NCI-H2227 treated with DMSO at 0.1 percent for 48 hours (cell line): ENCODE measurements around the gene HOGA1.
"Not testable (repeated sequence)": the region's sequence is repeated elsewhere in the genome, so short reads cannot be mapped to it uniquely, and the experiment has no call there.

ENCODE experiments used
- DNase-seq: peaks from one replicate; lab custom pipeline; 2025; lab: John Stamatoyannopoulos, UW

The HOGA1 gene

DNA sequence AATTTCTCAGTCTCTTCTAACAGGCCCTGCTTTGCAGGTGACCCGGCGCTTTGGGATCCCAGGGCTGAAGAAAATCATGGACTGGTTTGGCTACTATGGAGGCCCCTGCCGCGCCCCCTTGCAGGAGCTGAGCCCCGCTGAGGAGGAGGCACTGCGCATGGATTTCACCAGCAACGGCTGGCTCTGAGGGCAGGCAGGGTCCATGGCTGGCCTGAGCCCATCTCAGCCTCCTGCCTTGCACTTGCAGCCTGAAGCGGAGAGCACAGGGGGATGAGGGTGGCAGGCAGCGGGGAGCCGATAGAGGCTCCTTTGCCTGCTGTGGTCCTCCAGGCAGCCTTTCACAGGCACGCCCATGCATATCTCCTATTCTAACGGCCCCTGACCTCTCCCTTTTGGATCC, 27.3 kb downstream of the HOGA1 start:
- DNase-seq: no peak

DNA sequence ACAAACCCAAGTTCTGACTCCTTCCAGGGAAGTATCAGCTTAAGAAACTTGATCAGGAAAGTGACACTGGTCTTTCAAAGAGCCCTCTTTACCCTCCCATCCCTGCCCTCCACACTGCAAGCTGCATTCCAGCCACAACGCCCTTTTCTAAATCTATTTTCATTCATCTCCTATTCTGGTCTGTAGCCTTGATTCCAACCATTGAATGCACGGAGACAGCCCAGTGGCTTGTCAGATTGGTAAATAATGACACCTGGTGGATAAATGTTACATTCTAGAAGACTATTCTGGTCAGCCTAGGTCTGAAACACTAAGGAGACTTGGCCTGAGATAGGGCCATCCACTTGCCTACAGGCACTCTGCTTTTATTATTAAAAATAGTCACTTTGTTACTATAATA, 28.2 kb downstream of the HOGA1 start:
- peak; percentile 9 for DNase-seq

DNA sequence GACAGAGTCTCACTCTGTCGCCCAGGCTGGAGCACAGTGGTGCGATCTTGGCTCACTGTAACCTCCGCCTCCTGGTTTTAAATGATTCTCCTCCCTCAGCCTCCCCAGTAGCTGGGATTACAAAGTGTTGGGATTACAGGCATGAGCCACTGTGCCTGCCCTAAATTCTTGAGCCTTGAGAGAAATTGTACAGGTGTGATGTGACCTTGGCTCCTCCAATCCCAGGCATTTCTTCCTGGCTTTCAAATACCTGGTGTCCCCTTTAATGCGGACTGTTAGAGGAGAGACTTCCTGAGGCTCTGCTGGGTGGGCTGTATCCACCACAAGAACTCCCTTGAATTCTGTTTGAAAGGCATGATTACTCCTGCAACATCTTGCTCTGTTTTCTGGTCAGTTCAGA, 34.1 kb downstream of the HOGA1 start:
- no peak for DNase-seq

DNA sequence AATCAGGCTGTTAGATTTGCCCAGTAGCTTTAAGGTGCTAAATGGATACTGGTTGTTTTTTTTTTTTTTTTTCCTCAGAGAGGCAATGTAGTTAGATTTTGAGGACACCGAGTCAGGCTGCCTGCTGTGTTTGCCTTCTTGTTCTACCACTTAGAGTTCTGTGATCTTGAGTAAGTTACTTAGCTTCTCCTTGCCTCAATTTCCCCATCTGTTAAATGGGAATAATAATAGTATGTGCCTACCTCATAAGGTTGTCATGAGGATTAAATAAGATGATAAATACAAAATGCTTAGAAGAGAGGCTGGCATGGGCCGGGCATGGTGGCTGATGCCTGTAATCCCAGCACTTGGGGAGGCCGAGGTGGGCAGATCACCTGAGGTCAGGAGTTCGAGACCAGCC, 34.5 kb downstream of the HOGA1 start:
- DNase-seq: no peak

DNA sequence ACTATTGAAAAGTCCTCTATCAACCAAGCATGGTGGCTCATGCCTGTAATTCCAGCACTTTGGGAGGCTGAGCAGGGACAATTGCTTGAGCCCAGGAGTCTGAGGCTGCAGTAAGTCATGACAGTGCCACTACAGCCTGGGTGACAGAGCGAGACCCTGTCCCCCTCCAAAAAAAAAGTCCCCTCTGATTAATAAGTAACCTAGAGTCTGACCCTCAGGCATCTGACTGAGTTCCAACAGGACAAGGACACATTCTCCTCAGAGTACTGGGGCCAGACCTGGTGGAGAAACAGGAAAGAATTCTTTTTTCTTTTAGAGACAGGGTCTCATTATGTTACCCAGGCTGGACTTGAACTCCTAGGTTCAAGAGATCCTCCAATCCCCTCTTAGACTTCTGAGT, 39.1 kb downstream of the HOGA1 start:
- no peak for DNase-seq

DNA sequence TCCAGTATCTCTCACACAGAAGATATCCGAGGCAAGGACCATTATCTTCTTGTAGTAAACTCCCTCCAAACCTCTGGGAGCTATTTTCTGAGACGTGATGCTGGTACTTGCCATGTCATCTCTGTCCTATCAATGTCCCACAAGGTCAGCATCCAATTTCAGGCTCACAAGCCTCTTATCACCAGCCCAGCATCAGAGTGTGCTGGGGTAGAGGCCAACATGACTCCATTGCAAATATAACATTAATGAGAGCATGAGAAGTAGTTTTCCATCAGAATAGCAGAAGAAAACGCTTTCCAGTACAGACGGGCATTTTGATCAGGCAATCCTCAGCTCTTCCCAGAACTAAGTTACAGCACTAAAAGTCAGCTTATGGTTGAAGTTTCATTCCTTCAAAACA, 43.5 kb downstream of the HOGA1 start:
- DNase-seq: no peak

DNA sequence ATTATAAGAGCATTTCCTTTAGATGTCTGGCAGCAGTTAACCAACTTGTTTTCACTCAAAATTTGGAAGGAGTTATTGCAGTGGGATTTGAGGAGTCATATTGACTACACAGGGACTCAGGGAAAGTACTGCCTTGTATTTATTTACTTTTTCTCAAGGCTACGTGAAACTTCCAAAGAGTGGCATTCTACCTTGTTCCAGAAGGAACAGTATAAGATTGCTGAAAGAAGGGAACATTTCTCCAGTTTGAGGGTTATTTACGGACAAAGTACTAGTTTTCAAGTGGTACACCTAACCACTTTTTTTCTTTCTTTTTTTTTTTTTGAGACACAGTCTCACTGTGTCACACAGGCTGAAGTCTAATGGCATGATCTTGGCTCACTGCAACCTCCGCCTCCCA, 44.0 kb downstream of the HOGA1 start:
- DNase-seq: no peak

DNA sequence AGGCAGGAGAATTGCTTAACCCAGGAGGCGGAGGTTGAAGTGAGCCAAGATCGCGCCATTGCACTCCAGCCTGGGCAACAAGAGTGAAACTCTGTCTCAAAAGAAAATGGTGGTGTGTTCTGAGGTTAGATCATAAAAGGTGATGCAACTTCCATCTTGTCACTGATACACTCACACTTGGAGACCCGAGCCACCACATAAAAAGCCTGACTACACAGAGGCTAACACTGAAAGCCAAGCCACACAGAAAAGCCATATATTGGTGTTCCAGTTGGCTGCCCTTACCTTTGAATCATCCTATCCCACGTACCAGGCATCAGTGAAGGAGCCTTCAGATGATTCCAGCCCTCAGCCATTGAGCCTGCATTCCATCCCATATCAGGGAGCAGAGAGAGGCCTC, 45.1 kb downstream of the HOGA1 start:
- DNase-seq: no peak

DNA sequence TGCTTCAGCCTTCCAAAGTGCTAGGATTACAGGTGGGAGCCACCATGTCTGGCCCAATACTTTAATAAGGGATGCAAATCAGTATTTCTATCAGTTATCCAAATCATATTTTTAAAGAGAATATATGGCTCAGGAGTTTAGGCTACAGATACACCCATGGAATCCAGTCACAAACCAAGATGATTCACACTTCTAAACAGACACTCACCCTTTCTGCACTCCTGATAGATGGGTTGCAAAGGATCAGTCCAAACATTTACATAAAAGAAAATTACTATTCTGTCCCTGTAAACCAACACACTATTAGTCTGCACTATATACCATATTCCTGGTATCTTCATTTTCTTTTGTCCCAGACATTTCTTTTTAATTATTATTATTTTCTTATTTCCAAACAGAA, 46.9 kb downstream of the HOGA1 start:
- no peak for DNase-seq

DNA sequence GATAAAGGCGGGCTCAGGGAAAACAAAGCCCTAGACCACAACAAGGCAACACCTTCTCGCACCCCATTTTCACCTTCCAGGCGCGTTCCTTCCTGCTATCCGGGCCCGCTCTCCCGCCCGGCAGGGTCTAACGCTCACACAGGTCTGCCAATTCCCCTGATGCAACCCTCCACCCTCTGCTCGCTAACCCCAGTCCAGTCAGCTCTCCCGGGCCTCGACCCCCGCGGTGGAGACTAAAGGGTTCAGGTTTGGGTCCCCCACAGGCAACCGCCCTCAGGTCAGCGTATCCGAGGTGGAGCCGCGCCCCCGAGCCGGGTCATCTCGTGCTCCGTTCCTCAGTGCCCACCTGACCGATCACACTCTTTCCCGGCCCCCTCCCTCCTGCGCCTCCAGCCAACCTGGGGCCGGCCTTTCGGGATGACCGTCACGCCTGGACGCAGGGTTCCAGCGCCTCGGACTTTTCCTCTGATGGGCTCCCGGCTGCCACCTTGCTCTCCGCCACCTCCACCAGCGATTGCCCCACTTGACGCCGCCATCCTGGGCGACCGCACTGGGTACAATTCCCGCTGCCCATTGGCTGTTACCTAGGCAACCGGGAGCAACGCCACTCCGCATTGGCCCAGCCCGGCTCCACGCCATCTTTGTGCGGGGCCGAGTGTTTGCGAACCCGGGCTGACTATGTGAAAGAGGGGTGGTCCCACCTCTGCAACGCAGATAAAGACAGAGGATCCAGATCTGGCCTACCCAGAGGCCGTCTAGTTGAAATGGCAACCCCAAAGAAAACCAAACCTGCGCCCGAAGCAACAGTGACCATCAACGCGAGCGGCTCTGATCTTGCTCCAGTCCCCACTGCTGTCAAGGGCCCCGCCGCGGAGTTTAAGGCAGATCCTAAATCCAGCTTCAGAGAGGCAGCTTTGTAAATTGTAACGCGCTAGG, 49.0 kb downstream of the HOGA1 start, which contains the start of gene MORN4:
MORN4 (minus strand) TSS at position 552 of the 936 bp plus-strand sequence. CDS start 13,847 bp downstream, outside the sequence.
- DNase-seq: peak; percentile 91

DNA sequence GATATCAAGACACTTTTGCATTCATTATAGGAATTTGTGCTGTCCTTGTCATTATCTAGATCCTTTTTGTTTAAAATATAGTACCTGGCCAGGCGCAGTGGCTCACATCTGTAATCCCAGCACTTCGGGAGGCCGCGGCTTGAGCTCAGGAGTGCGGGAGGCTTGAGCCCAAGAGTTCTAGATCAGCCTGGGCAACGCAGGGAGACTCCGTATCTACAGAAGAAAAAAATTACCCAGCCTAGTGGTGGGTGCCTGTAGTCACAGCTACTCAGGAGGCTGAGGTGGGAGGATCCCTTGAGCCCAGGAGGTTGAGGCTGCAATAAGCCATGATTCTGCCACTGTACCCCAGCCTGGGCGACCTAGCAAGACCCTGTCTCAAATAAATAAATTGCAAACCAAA, 49.7 kb downstream of the HOGA1 start:
- DNase-seq: no peak

DNA sequence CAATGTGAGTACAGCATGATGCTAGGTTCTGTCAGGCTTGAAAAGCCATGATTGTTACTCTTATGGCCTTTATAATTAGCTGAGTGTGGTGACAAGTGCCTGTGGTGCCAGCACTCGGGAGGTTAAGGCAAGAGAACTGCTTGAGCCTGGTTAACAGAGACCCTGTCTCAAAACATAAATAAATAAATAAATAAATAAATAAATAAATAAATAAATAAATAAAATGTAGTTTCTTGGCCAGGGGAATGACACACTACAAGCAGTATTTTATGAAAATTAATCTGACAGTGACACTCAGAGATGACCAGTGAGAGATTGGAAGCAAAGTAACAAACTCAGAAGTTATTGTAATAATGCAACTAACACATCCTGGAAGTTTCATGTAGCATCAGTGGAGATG, 51.4 kb downstream of the HOGA1 start:
- no peak for DNase-seq

DNA sequence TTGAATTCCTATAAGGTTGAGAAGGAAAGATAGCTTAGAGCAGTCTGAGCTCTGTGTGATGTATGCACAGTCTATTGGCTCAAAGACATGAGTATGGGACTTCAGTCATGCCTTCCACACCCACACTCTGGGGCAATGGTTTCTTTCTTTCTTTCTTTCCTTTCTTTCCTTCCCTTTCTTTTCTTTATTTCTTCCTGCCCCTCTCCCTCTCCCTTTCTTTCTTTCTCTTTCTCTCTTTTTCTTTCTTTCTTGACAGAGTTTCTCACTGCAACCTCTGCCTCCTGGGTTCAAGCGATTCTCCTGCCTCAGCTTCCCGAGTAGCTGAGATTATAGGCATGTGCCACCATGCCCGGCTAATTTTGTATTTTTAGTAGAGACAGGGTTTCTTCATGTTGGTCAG, 54.9 kb downstream of the HOGA1 start:
- DNase-seq: not testable (repeated sequence)

DNA sequence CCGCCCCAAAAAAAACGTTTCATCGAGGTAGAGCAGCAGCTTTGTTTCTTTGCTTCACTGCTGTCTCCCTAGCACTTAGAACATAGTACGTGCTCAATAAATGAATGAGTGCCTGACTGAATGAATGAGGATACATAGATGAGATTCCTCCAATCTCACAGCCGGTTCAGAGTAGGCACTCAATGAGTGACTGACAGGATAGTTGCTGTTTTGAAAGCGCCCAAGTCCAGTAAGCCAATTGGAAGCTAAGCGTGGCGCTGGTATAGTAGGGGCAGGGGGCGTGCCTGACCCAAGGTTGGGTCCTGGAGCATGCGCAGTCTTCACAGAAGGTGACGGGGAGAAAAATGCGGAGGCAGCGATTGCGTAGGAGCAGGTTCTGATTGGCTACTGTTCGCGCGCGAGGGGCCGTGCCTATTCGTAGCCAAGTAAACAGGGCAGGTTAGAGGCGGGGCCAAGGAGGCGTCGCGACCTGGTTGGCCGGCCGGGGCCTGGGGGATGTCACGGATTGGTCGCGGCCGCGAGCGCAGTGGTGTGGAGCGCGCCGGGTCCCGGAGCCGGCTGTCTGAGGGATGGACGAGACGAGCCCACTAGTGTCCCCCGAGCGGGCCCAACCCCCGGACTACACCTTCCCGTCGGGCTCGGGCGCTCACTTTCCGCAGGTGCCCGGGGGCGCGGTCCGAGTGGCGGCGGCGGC, 56.1 kb downstream of the HOGA1 start, which contains the start of gene PI4K2A:
PI4K2A (plus strand) TSS at position 498 of the 694 bp plus-strand sequence; CDS start at position 570, 72 bp downstream.
- peak; percentile 96 for DNase-seq

DNA sequence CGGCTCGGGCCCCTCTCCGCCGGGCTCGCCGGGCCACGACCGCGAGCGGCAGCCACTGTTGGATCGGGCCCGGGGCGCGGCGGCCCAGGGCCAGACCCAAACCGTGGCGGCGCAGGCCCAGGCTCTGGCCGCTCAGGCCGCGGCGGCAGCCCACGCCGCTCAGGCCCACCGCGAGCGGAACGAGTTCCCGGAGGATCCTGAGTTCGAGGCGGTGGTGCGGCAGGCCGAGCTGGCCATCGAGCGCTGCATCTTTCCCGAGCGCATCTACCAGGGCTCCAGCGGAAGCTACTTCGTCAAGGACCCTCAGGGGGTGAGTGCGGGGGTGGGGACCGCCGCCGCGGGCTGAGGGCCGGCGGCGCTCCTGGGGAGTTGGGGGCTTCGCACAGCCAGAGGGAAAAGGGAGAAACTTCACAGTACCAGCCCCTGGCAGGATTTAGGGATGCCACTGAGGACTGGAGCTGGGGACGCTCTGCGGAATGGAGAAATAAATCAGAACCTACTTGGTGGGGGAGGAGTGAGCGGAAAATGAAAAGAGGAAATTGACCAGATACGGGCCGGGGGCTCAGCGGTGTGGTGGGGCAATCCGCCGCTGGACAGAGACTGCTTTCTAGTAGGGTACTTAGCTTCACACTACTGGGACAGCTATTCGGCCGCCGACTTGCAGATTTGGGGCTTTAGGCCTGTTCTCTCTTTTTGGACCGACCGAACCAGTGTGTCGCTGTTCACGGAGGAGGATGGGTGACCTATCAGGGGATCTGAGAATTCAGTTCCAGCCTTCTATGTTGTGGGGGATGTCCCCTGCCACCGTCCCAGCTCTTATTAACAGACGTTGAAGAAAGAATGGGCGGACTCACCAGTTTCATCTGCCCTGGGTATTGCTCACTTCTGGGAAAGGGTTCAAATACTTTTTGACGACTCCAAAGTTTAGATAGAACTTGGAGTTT, 57.0 kb downstream of the HOGA1 start:
- no peak for DNase-seq

DNA sequence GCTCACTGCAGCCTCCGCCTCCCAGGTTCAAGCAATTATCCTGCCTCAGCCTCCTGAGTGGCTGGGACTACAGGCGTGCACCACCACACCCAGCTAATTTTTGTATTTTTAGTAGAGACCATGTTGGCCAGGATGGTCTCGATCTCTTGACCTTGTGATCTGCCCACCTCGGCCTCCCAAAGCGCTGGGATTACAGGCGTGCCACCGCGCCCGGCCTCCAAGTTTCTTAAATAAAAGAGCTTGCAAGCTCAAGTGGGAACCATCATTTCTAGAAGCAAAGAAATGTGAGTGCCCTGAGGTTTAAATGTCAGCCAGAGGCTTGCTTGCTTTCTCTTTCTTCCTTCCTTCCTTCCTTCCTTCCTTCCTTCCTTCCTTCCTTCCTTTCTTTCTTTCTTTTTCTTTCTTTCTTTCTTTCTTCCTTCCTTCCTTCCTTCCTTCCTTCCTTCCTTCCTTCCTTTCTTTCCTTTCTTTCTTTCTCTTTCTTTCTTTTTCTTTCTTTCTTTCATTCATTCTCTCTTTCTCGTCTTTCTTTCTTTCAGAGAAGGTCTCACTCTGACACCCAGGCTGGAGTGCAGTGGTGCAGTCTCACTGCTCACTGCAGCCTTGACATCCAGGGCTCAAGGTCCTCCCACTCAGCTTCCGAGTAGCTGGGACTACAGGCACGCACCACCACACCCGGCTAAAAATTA, 58.4 kb downstream of the HOGA1 start:
- not testable (repeated sequence) for DNase-seq

DNA sequence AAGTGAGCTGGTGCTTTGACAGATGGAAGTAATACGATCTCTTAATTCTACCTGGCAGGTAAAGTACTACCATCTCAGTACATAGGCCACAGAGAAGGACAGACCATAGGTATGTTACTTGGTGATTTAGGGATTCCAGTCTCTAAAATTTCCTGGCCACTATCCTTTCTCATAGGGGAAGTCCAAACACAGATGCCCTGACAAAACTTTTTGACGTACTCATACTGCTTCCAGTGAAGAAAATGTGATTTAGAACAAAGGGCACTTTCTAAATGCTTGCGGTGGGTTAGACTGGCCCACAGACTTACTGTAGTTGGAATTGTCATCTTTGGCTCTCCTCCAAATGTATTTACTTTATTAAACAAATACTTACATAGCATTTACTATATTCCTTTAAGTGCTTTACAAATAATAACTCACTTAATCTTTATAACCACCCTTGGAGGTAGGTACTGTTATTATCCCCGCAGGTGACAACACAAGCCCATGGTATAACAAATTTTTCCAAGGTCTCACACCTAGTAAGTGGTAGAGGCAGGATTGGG, 59.3 kb downstream of the HOGA1 start:
- no peak for DNase-seq

DNA sequence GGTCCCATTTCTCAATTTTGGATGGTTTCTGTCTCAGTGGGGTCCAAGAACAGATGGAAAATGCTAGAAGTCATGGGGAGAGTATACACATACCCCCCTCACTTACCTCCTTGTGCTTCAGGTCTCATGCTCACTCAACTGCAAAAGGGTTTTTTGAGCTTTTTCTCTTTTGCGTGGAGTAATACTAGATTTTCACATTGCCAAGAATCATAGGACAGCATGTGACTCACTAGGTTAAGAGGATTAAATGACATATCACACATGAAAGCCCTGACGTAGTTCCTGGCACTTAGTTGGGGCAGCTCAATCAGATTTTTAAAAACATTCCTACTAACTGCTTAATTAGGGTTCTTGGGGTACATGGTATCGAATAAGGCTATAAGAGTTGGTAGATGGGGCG, 60.7 kb downstream of the HOGA1 start:
- no peak for DNase-seq

DNA sequence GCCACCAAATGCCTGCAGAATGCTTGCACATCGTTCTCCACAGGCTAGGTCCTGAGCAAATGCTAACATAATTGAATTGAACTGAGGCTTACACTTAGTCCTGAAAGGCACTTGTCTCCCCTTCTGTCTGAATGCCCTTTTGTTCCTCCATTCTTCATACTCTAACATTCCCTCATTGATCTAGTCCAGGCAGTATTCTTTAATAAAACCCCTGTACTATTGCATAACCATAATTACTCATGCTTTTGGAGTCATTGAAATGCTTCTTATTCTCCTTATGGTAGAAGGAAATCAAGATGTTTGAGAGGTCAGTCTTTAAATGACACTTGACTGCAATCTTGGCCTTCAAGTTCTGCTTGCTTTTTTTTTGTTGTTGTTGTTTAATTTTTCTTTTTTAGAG, 63.4 kb downstream of the HOGA1 start:
- peak; percentile 40 for DNase-seq

DNA sequence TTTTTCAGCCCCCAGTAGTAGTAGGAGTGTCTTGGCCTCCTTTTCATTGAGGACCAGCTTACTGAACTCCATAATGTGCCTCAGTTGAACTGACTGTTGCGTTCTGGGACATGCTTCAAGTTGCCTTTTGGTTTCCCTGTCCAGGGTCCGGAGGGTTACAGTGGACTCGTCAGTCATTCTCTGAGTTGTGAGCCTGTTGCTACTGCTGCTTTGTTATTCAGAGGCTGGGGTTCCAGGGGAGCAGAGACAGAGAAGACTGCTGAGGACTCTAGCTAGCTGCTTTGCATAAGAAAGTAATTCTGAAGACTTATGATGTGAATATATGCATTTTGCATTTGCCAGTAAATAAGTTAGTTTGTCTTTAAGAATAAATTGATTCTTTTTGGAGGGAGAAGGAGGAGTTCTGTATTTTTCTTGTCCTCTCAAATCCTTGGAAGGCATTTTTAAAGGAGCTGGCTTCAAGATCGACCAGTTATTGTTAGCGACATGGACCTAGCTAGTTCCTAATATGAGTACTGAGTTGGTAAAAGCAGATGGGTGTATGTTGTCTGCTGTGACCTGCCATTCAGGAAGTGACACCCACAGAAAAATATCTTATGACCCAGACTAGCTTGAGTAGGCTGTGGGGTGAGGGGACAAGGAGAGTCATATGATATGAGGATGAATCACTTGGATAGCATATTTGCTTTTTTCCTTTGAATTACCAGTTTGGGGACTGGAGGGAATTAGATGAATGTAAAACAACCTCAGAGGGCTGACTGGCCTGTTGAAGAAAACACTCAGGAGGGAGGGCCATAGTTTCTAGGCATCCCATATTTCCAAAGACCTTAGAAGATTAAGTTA, 64.6 kb downstream of the HOGA1 start:
- no peak for DNase-seq
